HG03196 (cell line): ENCODE data around the gene CCDC88B.

Experiments used
- ATAC-seq: cut with Tn5 transposase; IDR thresholded peaks from one replicate; pipeline ENCODE4 v1.9.1; 2021; ENCODE audit not compliant: unreplicated experiment

Gene CCDC88B

DNA sequence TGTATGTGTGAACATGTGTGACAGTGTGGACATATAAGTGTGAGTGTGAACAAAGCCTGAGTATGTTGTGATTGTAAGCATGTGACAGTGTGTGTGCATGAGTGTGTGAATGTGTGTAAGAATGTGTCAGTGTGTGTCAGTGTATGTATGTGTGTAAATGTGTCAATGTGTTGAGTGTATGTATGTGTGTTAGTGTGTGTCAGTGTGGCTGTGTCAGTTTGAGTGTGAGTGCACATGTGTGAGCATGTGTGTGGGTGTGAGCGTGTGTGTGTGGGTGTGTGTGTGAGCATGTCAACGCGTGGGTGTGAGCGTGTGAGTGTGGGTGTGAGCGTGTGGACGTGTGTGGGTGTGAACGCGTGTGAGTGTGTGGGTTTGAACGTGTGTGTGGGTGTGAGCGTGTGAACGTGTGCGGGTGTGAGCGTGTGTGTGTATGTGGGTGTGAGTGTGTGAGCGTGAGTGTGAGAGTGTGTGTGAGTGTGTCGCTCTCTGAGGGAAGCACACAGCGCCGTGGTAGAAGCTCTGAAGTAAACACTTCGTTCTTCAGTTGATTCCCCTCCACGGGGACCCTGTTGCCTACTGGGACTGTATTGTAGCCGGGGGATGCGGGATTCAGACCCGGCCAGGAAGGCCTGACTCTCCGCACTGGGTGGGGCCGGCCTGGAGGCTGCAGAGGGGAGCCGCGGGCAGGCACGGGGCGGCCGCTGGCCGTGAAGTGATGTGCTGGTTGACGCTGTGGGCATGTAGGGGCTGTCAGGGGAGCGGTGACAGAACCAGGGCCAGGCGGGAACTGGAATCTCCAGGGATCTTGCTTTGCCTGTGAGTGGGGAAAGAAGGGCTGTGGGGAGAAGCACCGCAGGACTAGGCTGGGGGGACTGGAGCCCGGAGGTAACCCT lies 40.1 kb downstream of the CCDC88B start:
- ATAC-seq: no peak

DNA sequence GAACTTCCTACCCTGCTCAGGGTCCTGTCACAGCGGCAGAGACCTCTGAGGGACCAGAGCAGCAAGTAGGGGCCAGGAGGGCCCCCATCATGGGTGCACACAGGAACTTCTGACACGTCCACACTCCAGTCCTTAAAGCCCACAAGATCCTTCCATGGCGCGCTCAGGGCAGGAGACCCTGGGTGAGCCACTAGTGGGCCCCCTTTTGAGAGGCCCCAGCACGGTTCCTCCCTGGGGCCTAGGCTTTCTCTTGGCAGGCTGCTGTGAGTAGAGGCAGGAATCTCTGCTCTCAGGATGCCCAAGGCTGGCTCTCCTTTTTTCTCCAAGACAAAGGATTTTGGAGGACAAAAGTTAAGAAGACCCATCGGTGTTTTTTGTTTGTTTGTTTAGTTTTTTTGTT lies 41.3 kb downstream of the CCDC88B start:
- ATAC-seq: no peak

DNA sequence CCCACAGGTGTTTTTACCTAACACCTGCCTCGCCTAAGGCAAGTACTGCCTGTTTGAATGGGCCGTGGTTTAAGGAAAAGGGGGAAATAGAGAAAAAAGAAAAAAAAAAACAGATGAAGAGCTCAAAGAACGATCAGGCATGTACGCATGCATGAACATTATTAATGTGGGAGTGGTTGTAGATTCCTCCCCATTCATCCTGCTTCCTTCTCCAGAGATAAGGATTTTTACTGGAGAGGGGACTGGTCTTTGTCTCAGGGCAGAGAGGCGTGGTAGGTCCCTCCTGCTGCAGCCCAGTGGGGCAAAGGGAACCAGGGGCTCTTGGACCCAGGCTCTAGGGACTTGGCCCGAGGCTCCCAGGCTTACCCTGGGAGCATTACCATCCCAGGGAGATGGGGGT lies 42.0 kb downstream of the CCDC88B start:
- ATAC-seq: no peak

DNA sequence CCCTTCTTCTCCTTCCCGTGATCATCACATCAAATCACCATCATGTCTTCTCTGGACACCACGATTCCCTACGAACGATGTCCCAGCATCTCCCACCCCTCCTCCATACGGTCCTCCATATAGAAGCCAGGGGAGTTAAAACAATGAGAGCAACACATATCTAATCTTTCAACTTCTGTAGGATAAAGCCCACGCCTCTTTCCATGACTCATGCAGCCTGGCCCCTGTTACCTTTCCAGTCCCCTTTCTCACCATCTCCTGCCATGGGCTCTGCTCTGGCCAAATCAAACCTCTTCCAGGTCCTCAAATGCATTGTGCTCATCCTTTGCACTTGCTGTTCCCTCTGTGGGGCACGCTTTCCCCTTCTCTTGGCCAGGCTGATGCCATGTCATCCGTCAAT lies 42.6 kb downstream of the CCDC88B start:
- ATAC-seq: no peak

DNA sequence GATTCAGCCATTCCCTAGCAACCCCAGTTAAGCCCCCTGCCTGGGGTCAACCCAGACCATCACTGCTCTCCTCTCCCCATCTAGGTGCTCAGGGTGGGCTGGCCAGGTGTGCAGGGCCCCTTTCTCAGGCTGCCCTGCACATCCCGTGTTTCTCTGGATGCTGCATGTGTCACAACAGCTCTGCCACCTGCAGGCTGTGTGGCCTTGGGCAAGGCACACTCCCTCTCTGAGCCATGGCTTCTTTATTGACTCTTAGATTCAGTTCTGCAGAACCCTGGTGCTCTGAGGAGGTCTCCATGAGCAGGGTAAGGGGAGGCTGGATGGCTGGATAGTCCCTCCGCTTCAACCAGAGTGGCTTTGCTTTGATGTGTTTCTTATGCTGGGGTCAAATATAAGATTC lies 43.6 kb downstream of the CCDC88B start:
- ATAC-seq: no peak

DNA sequence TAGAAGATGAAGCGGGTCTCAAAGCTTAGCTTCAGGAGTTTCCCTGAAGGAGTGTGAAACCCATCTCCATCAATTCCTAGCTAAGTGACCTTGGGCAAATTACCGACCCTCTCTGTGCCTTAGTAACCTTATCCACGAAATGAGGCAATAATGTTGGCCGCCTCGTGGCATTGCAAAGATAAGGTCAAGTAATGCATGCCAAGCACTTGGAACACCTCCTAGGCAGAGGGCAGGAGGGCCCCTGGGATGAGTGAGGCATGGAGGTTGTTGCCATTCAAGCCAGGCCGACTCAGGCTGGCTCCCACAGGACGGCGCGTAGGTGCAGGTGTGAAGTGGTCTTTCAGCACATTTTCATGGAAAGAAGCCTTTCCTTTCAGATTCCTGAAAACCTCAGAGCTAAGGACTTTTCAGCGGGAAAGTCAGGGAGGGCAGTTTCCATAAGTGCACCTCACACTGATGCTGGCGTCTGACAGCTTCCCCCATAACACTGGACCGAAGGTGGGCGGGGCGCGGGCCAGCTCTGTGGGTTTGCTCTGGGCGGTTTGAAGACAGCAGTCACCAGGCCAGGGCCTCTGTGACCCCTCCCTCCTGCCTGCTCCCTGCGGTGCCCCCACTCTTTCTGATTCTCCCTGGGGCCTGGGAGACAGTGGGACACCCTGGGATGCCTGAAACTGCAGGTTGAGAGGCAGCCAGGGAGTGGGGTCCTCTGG lies 44.2 kb downstream of the CCDC88B start:
- no peak for ATAC-seq

DNA sequence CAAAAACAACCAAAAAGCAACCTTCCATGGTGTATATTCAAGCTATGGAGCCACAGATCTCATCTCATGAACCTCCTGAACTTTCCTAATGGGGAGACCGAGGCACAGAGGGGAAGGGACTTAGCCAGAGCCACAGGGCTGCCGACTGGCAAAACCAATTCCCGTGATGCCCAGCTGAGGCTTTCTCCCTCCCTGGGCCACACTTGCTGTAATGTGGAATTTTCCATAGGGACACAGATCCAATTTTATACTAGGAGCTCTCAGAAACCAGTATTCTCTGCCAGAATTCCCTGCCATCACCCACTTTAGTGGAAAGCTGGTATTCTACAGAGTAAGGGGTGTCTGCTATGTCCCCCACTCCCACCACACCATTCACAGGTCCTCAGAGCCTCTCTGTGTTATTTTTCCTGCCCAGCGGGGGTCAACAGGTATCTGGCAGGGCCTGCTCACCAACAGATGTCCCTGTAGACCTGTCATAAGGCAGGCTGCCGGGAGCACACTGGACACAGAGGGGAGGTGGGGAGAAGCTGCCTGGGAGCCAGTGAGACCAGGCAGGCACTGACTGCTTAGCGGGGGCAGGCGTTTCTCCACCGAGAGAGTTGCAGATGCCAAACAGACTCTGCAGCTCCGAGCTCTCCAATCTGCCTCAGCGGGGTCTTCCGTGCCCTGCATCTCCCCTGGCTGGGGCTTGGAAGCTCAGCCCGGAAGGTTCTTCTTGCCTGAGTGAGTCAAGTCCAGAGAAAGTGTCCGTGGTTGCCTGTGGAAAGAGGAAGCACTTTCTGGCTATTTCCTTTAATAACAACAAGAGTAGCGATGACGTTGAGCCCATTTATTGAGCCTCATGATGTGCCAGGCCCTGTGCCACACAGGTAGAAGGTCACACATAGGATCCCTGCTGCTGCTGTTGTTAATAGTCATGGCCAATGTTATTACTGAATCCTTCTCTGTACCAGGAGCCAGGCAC lies 45.3 kb downstream of the CCDC88B start:
- no peak for ATAC-seq

- ATAC-seq: no peak
These were observed 46.1 kb downstream of the CCDC88B start for GRCh38 chr11:64385945-64386704.

GRCh38 chr11:64387916-64388315 lies 47.9 kb downstream of the CCDC88B start:
- ATAC-seq: no peak

GRCh38 chr11:64388894-64389293 lies 48.9 kb downstream of the CCDC88B start:
- ATAC-seq: no peak

DNA sequence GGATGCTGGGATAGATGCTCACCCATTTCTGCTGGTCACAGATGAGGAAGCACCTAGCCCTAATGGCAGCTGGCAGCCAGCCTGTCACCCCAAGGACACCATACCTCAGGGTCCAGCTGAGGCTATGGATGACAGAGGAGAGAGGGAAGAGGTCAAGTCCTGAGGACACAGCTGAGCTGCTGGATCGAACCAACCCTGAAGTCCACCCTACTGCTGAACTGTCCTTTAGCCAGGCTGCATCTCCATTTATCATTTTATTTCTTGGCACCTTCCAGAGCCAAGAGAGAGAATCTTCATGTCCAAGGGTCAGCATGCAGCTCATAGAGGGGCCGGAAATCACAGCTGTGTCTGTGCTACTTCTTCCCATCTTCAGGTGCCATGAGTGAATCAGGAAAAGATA lies 49.8 kb downstream of the CCDC88B start:
- ATAC-seq: no peak

GRCh38 chr11:64390558-64390957 lies 50.6 kb downstream of the CCDC88B start:
- ATAC-seq: no peak

DNA sequence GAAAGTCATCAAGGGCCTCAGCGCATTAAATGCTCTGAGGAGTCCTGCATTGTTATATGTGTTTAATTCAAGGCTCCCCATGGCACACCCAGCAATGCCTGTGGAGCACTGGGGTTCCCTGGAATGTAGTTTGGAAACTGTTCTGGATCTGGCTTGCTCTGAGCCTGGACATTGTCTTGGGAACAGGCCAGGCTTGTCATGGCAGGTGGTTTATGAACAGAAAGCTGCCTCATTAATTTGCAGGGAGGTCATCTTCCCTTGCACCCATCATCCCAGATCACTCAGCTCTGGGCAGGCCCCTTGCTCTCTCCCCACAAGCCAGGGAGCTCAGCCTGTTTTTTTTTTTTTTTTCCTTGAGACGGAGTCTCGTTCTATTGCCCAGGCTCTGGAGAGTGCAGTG lies 51.8 kb downstream of the CCDC88B start:
- no peak for ATAC-seq

- ATAC-seq: no peak
These were observed 55.6 kb downstream of the CCDC88B start for GRCh38 chr11:64395545-64396078.

GRCh38 chr11:64396079-64396591 lies 56.1 kb downstream of the CCDC88B start:
- no peak for ATAC-seq

- no peak for ATAC-seq
These were observed 60.1 kb downstream of the CCDC88B start for GRCh38 chr11:64400102-64400501.

GRCh38 chr11:64400667-64401066 lies 60.7 kb downstream of the CCDC88B start:
- no peak for ATAC-seq

- ATAC-seq: no peak
These were observed 61.8 kb downstream of the CCDC88B start for GRCh38 chr11:64401775-64402174.

DNA sequence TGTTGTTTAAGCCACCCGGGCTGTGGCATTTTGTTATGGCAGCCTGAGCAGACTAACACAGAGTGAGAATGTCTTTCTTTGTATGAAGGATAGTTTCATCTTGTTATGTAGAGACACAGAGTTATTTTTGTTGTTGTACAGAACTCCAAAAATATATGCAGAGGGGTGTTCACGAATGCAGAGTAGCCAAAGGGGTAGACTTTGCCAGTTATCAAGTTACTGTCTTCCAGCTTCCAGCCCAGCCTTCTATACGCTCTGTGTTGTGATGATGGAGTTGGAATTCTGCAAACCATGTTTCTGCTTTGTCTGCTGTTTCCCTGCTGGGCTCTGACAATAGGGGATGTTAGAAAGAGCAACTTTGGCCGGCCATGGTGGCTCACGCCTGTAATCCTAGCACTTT lies 63.1 kb downstream of the CCDC88B start:
- ATAC-seq: no peak
